Epithelial cell of alveolus of lung (primary cell): Measurements from ENCODE around the gene PTOV1. TPM values are rescaled to one million over a fixed set of nuclear protein-coding genes. Genes with fewer than 3 reads are reported as not detected.

Experiments
- total RNA-seq: library from RNA; depleted of rRNA; stranded (reverse); fragments of >200 nt; gene quantifications from 2 replicates; pipeline ENCODE4 v1.2.1, GENCODE V29; 2015

PTOV1 gene
- total RNA-seq = 94.0 and 139 TPM in 2 replicates

GRCh38 chr19:49850487-49851342, at the start of gene PTOV1:
TSS of gene PTOV1 (plus strand) at chr19:49851159.

GRCh38 chr19:49812997-49813861, 37.7 kb upstream of the PTOV1 start, which contains the start of gene FUZ:
TSS of gene FUZ (minus strand) at chr19:49813292. CDS start at chr19:49813106, 186 bp downstream.

GRCh38 chr19:49817964-49818648, 32.9 kb upstream of the PTOV1 start, which contains the start of gene MED25:
TSS of gene MED25 (plus strand) at chr19:49818289. CDS start at chr19:49818342, 53 bp downstream.

GRCh38 chr19:49866933-49867782, 16.2 kb downstream of the PTOV1 start, which contains the start of gene PNKP:
TSS of gene PNKP (minus strand) at chr19:49867576. CDS start at chr19:49867204, 372 bp downstream.

GRCh38 chr19:49877020-49877878, 26.3 kb downstream of the PTOV1 start, which contains the start of the genes AKT1S1 and TBC1D17:
TSS of gene AKT1S1 (minus strand) at chr19:49877355. CDS start at chr19:49873295, 4,060 bp downstream.
TSS of gene TBC1D17 (plus strand) at chr19:49877702. CDS start at chr19:49877724, 22 bp downstream.

GRCh38 chr19:49896863-49897621, 46.1 kb downstream of the PTOV1 start, which contains the start of gene IL4I1:
TSS of gene IL4I1 (minus strand) at chr19:49896887. CDS start at chr19:49896160, 727 bp downstream.

Other genes with a start within 250 kb of the PTOV1 start
- gene RRAS, start 211.0 kb upstream of the PTOV1 start, total RNA-seq = 64.0 and 122 TPM in 2 replicates
- gene SCAF1, start 208.9 kb upstream of the PTOV1 start, total RNA-seq = 29.5 and 39.8 TPM in 2 replicates
- gene IRF3, start 185.3 kb upstream of the PTOV1 start, total RNA-seq = 43.8 and 83.4 TPM in 2 replicates
- gene BCL2L12, start 185.2 kb upstream of the PTOV1 start, total RNA-seq = 12.6 and 19.8 TPM in 2 replicates
- 174 and 372 TPM in 2 replicates for gene PRMT1, start 173.9 kb upstream of the PTOV1 start, total RNA-seq
- gene ADM5, start 161.6 kb upstream of the PTOV1 start, total RNA-seq = 1.7 and 2.9 TPM in 2 replicates
- gene CPT1C, start 160.0 kb upstream of the PTOV1 start, total RNA-seq = 15.8 and 50.0 TPM in 2 replicates
- not detected in 2 replicates for gene TSKS, start 87.9 kb upstream of the PTOV1 start, total RNA-seq
- gene AP2A1, start 84.2 kb upstream of the PTOV1 start, total RNA-seq = 128 and 138 TPM in 2 replicates
- gene FUZ, start 37.9 kb upstream of the PTOV1 start, total RNA-seq = 21.5 and 30.1 TPM in 2 replicates
- gene MED25, start 32.9 kb upstream of the PTOV1 start, total RNA-seq = 21.1 and 32.3 TPM in 2 replicates
- gene PNKP, start 16.4 kb downstream of the PTOV1 start, total RNA-seq = 29.1 and 52.8 TPM in 2 replicates
- 25.7 and 38.6 TPM in 2 replicates for gene AKT1S1, start 26.2 kb downstream of the PTOV1 start, total RNA-seq
- gene TBC1D17, start 26.5 kb downstream of the PTOV1 start, total RNA-seq = 22.5 TPM in 2 replicates
- 1.3 TPM in 1 of 2 replicates, not detected in the other for gene IL4I1, start 45.7 kb downstream of the PTOV1 start, total RNA-seq
- gene ATF5, start 78.0 kb downstream of the PTOV1 start, total RNA-seq = 4.5 and 15.4 TPM in 2 replicates
- gene NUP62, start 78.3 kb downstream of the PTOV1 start, total RNA-seq = 25.5 and 46.2 TPM in 2 replicates
- gene SIGLEC11, start 110.0 kb downstream of the PTOV1 start, total RNA-seq = not detected in 2 replicates
- 22.5 and 26.8 TPM in 2 replicates for gene VRK3, start 174.2 kb downstream of the PTOV1 start, total RNA-seq
- 8.1 and 9.9 TPM in 2 replicates for gene ZNF473, start 174.8 kb downstream of the PTOV1 start, total RNA-seq